T-cell (primary cell): ENCODE measurements around the gene SLFN11. TPM values are rescaled to one million over a fixed set of nuclear protein-coding genes. Genes with fewer than 3 reads are reported as not detected.

ENCODE experiments used
- ATAC-seq, 4 experiments: fragments of 200-7000 bp in 3 of 4; fragments of 150-1000 bp in 1 of 4; cut with Tn5 transposase; replicated peaks in 1 of 4; 1 replicate in 3 of 4; 2 replicates in 1 of 4; pipeline ENCODE4 v1.10.0; 2021; ENCODE audit warnings: moderate library complexity in 3 of 4, mild to moderate bottlenecking in 2 of 4, moderate number of reproducible peaks in 1 of 4
- CTCF ChIA-PET, 2 donors: fragments of 300-600 bp; sonication (Branson Sonifier 250); formaldehyde crosslinking; loops; one replicate each; lab custom pipeline; 2022; ENCODE audit warnings: antibody characterized with exemption in 2 of 2; lab: Charles Lee
- POLR2A ChIA-PET, 2 donors: fragments of 300-600 bp; sonication (Branson Sonifier 250); formaldehyde crosslinking; loops; one replicate each; lab custom pipeline; 2022; ENCODE audit warnings: antibody characterized with exemption in 2 of 2; lab: Charles Lee
- DNase-seq, 35 experiments: peaks; one replicate each; pipeline versions ENCODE4 v3.0.0 to v3.0.0-alpha.2; 2013 to 2023
- H3K27ac ChIP-seq: one replicate; pipeline ENCODE4 v1.5.1; 2013; ENCODE audit warnings: low read length
- H3K27me3 ChIP-seq, 2 experiments: replicated peaks in 1 of 2; 1 replicate in 1 of 2; 2 replicates in 1 of 2; pipeline versions ENCODE4 v1.6.1 to v1.7.0; 2013; ENCODE audit warnings: low read length in 1 of 2, mixed read lengths in 1 of 2; ENCODE audit not compliant: control insufficient read depth in 2 of 2, insufficient read depth in 2 of 2; ENCODE audit errors: extremely low read depth in 1 of 2
- H3K36me3 ChIP-seq, 2 donors: 1 replicate in 1 of 2; 2 replicates in 1 of 2; pipeline versions ENCODE4 v1.6.1 to v1.7.0; 2013; ENCODE audit warnings: low read length in 1 of 2; ENCODE audit not compliant: control insufficient read depth in 2 of 2, insufficient read depth in 1 of 2; ENCODE audit errors: extremely low read depth in 1 of 2
- H3K4me1 ChIP-seq, 2 experiments: 1 replicate in 1 of 2; 2 replicates in 1 of 2; pipeline versions ENCODE4 v1.6.1 to v1.7.0; 2013; ENCODE audit warnings: low read length in 2 of 2, mixed read lengths in 1 of 2; ENCODE audit not compliant: insufficient read depth in 2 of 2, control insufficient read depth in 1 of 2; ENCODE audit errors: extremely low read depth in 1 of 2
- H3K4me3 ChIP-seq, 2 donors: 1 replicate in 1 of 2; 2 replicates in 1 of 2; pipeline versions ENCODE4 v1.5.1 to v1.7.0; 2013; ENCODE audit warnings: mild to moderate bottlenecking in 2 of 2, low read length in 1 of 2, moderate library complexity in 1 of 2; ENCODE audit not compliant: control insufficient read depth in 1 of 2; ENCODE audit errors: extremely low read depth in 1 of 2
- H3K9me3 ChIP-seq: 2 replicates; pipeline ENCODE4 v1.7.0; 2013
- H3K27ac Mint-ChIP-seq, 2 donors: one replicate each; pipeline ENCODE4 v1.8.0; 2020 to 2021; ENCODE audit warnings: mild to moderate bottlenecking in 2 of 2, mixed read lengths in 2 of 2
- H3K27me3 Mint-ChIP-seq, 2 donors: one replicate each; pipeline ENCODE4 v1.8.0; 2021 to 2022; ENCODE audit warnings: mixed read lengths in 2 of 2
- H3K36me3 Mint-ChIP-seq: one replicate; pipeline ENCODE4 v1.8.0; 2021; ENCODE audit warnings: mixed read lengths
- H3K4me1 Mint-ChIP-seq, 3 donors: one replicate each; pipeline ENCODE4 v1.8.0; 2020 to 2022; ENCODE audit warnings: mixed read lengths in 3 of 3, mild to moderate bottlenecking in 1 of 3
- H3K4me3 Mint-ChIP-seq, 3 donors: one replicate each; pipeline ENCODE4 v1.8.0; 2020 to 2022; ENCODE audit warnings: mild to moderate bottlenecking in 3 of 3, mixed read lengths in 3 of 3, moderate library complexity in 3 of 3
- H3K9me3 Mint-ChIP-seq, 3 donors: one replicate each; pipeline ENCODE4 v1.8.0; 2020 to 2022; ENCODE audit warnings: mixed read lengths in 3 of 3
- WGBS: methylation state at CpG from one replicate; pipeline ENCODE4 v1.1.5; 2013; ENCODE audit warnings: missing lambda C conversion rate; ENCODE audit not compliant: insufficient coverage; 5-methylcytosine and 5-hydroxymethylcytosine counted together
- total RNA-seq, 35 experiments: library from RNA in 6 of 35; stranded (reverse) in 6 of 35; fragments of 120-200 nt in 1 of 35; gene quantifications; one replicate each; pipeline versions ENCODE4 v1.2.1 to v1.2.4 and lab custom pipeline; 2013 to 2026

Gene SLFN11
- total RNA-seq, 5 donors from 2014 or later (not counting 1 experiment from before 2014, with no cell fraction given), result 22.2 to 43.2 (median 31.0) TPM

DNA sequence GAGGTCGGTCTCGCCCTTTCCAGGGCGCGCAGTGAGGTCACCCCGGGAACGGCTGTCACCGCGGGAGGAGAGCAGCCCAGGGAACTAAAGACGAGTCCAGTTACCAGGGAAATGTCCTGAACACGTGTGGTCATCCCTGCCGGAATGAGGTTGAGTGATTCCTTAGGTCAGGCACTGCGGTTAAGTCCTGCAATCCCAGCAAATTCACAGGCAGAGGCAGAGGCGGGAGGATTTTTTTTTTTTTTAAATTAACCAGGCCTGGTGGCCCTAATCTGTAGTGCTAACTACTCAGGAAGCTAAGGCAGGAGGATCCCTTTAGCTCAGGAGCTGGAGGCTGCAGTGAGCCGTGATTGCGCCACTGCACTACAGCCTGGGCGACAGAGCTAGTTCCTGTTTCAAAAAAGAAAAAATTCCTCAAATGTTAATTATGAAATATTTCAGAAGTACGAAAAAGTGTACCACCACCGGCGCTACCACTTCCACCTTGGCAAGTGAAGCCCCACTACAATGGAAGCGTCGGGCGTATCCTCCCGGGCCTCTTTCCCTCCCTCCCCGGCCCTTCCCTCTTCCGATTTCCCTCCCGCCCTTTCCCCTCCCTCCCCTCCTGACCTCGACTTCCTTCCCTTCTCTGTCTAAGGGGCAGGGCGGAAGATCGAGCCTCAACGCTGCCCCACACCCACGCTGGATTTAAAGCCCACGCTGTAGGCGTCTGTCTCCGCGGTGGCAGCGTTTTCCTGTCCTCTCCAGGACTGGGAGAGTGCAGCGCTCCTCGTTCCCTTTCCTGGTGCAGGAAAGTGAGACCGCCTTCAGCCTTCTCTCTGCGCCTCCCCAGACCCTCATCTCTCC is 27.3 kb downstream of the SLFN11 start:
- Mint-ChIP-seq H3K27me3 (no peaks in the 10 kb centered on the region), H3K36me3 (no peaks in the 10 kb centered on the region), H3K4me3 (peak overlapping the region; percentile 85 to 94 (median 89)), H3K27ac (peak overlapping the region; percentile 75 to 87), H3K4me1 (peaks cover 36 to 57% (median 51%) of the 10 kb centered on the region in 3 donors), H3K9me3 (peaks cover 0 to 19% (median 0%) of the 10 kb centered on the region in 3 donors)
- Histone ChIP-seq H3K9me3 (no peaks in the 10 kb centered on the region), H3K27me3 (no peaks in the 10 kb centered on the region), H3K27ac (peak overlapping the region; percentile 52), H3K36me3 (no peaks in the 10 kb centered on the region), H3K4me3 (peak overlapping the region; percentile 54 to 87), H3K4me1 (peaks cover 7 to 26% of the 10 kb centered on the region in 2 experiments)
- ChIA-PET CTCF (interaction anchor here (0.7 to 1.9 kb wide), 3 partner anchors 12 to 186 kb away, joined by 4 to 7 read pairs (median 5); no protein-coding TSS in a partner anchor), POLR2A (interaction anchor here in 1 of 2 donors (0.6 to 1.0 kb wide), 4 partner anchors 40 to 232 kb away, joined by 3 to 4 read pairs (median 4); partner anchors contain the start of gene PEX12)
- DNase-seq, result peak in 18 of 35 experiments; percentile 3 to 51 (median 16)
- ATAC-seq, result peak; percentile 48 to 76 (median 72)
- 3% methylated on average over 30 of the region's 40 CpGs for WGBS

GRCh38 chr17:35345445-35345925 is 27.9 kb downstream of the SLFN11 start:
- ATAC-seq (peak in 1 of 4 experiments; percentile 55), DNase-seq (no peak)
- H3K36me3 ChIP-seq, result no peaks in the 10 kb centered on the region
- H3K9me3 ChIP-seq, result no peaks in the 10 kb centered on the region
- peak overlapping the region; percentile 52 for H3K27ac ChIP-seq
- H3K27me3 ChIP-seq, result no peaks in the 10 kb centered on the region
- H3K27ac Mint-ChIP-seq, result peak overlapping the region; percentile 75 to 87
- H3K4me1 ChIP-seq, result peaks cover 7 to 26% of the 10 kb centered on the region in 2 experiments
- peak overlapping the region; percentile 85 to 94 (median 89) for H3K4me3 Mint-ChIP-seq
- no peaks in the 10 kb centered on the region for H3K27me3 Mint-ChIP-seq
- peak overlapping the region; percentile 54 to 87 for H3K4me3 ChIP-seq
- peaks cover 36 to 61% (median 55%) of the 10 kb centered on the region in 3 donors for H3K4me1 Mint-ChIP-seq
- WGBS, result 42% methylated on average over 16 of the region's 25 CpGs
- ChIA-PET CTCF (interaction anchor here in 1 of 2 donors (1.1 to 1.9 kb wide), 2 partner anchors 13 to 32 kb away, joined by 5 to 7 read pairs; no protein-coding TSS in a partner anchor), POLR2A (interaction anchor here in 1 of 2 donors (0.5 to 1.0 kb wide), 4 partner anchors 52 to 233 kb away, joined by 3 to 4 read pairs (median 3); partner anchors contain the start of gene PEX12)
- no peaks in the 10 kb centered on the region for H3K36me3 Mint-ChIP-seq
- H3K9me3 Mint-ChIP-seq, result peaks cover 0 to 21% (median 0%) of the 10 kb centered on the region in 3 donors

DNA sequence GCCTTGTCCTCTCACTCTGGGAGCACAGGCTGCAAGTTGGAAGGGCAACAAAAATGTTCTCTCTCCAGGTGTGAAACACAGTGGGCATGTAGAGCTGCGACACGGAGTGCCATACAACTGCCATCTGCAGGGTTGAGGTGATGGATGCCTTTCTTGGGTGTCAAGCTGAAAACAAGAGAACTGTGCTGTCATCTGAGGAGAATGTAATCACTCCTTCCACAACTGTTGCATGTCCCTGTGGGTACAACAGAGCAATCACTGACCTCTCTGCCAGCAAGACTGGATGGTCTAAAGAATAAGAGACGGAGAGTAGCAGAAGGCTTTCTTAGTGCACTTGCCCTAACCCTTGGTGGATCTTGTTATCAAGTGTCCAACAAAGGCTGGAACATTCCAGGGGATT is 29.2 kb downstream of the SLFN11 start:
- H3K36me3 ChIP-seq, result no peaks in the 10 kb centered on the region
- Mint-ChIP-seq H3K4me3 (peak overlapping the region in 1 of 3 donors; percentile 94), H3K27me3 (no peaks in the 10 kb centered on the region), H3K36me3 (no peaks in the 10 kb centered on the region), H3K9me3 (peaks cover 0 to 27% (median 0%) of the 10 kb centered on the region in 3 donors), H3K27ac (peak overlapping the region in 1 of 2 donors; percentile 27), H3K4me1 (peaks cover 36 to 62% (median 56%) of the 10 kb centered on the region in 3 donors)
- no peak overlapping the region for H3K27ac ChIP-seq
- no peak overlapping the region for H3K4me3 ChIP-seq
- ChIA-PET CTCF (no interaction called here), POLR2A (no interaction called here)
- no peak for ATAC-seq
- H3K4me1 ChIP-seq, result peaks cover 7 to 26% of the 10 kb centered on the region in 2 experiments
- no peaks in the 10 kb centered on the region for H3K27me3 ChIP-seq
- no peak for DNase-seq
- no CpG with 5 or more reads among the region's 3 CpGs for WGBS
- H3K9me3 ChIP-seq, result no peaks in the 10 kb centered on the region

GRCh38 chr17:35342276-35342675 is 31.1 kb downstream of the SLFN11 start:
- Histone ChIP-seq H3K36me3 (no peaks in the 10 kb centered on the region), H3K9me3 (no peaks in the 10 kb centered on the region), H3K4me3 (no peak overlapping the region), H3K27me3 (no peaks in the 10 kb centered on the region), H3K27ac (no peak overlapping the region), H3K4me1 (peaks cover 7 to 26% of the 10 kb centered on the region in 2 experiments)
- Mint-ChIP-seq H3K4me3 (peak overlapping the region in 2 of 3 donors; percentile 51 to 58), H3K4me1 (peaks cover 31 to 54% (median 51%) of the 10 kb centered on the region in 3 donors), H3K27me3 (no peaks in the 10 kb centered on the region), H3K27ac (peak overlapping the region; percentile 35 to 90), H3K36me3 (no peaks in the 10 kb centered on the region), H3K9me3 (peaks cover 0 to 27% (median 0%) of the 10 kb centered on the region in 3 donors)
- CTCF ChIA-PET, result no interaction called here
- no peak for ATAC-seq
- POLR2A ChIA-PET, result interaction anchor here in 1 of 2 donors (0.6 kb wide), 1 partner anchor 33 kb away, joined by 3 read pairs; no protein-coding TSS in a partner anchor
- DNase-seq, result no peak

DNA sequence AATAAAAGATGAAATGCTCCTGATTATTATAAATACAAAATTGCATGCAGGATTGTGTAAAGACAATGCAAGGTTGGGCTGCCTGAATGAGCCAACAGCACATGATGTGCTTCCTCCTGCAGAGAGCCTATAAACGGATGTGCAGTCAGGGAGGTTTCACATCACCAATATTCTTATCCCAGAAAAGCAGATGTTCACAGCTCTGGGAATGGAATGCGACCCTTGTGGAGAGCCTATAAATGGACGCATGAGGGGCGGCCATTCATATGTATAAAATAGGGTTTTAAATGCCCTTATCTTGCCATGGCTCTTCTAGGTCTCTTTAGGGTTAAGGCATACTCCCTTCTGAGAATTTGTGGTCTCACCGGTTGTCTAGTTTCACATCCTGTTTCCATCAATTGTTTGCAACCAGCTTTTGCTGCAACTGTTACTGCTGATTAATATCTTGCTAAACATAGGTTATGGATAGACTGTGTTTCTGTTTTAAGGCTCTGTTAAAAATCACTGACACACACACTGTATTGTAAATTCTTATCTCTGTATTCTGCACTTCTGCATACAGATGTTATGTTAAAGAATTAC is 31.9 kb downstream of the SLFN11 start:
- peak overlapping the region; percentile 35 to 90 for H3K27ac Mint-ChIP-seq
- H3K9me3 ChIP-seq, result no peaks in the 10 kb centered on the region
- CTCF ChIA-PET, result no interaction called here
- 0% methylated on average over 1 of the region's 5 CpGs for WGBS
- H3K27me3 Mint-ChIP-seq, result no peaks in the 10 kb centered on the region
- POLR2A ChIA-PET, result interaction anchor here (0.6 to 0.7 kb wide), 3 partner anchors 34 to 205 kb away, joined by 3 to 6 read pairs (median 3); no protein-coding TSS in a partner anchor
- no peak overlapping the region for H3K27ac ChIP-seq
- peak in 1 of 4 experiments; percentile 39 for ATAC-seq
- DNase-seq, result peak in 8 of 35 experiments; percentile 2 to 47 (median 16)
- H3K4me3 Mint-ChIP-seq, result peak overlapping the region; percentile 14 to 58 (median 51)
- peaks cover 25 to 48% (median 45%) of the 10 kb centered on the region in 3 donors for H3K4me1 Mint-ChIP-seq
- peaks cover 7 to 19% of the 10 kb centered on the region in 2 experiments for H3K4me1 ChIP-seq
- no peaks in the 10 kb centered on the region for H3K36me3 ChIP-seq
- no peak overlapping the region for H3K4me3 ChIP-seq
- no peaks in the 10 kb centered on the region for H3K36me3 Mint-ChIP-seq
- peaks cover 0 to 27% (median 0%) of the 10 kb centered on the region in 3 donors for H3K9me3 Mint-ChIP-seq
- H3K27me3 ChIP-seq, result no peaks in the 10 kb centered on the region

DNA sequence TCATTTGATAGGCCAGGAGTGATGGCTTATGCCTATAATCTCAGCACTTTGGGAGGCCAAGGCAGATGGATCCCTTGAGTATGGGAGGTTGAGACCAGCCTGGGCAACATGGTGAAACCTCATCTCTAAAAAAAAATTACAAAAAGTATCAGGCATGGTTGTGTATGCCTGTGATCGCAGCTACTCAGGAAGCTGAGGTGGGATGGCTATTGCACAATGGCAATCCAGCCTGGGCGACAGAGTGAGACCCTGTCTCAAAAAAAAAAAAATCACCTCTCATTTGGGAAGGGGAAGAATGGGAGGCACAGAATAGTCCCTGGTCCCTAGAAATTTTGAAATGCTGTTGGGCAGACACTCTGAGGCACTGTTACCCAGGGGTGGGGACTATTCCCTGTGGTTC is 35.2 kb downstream of the SLFN11 start:
- POLR2A ChIA-PET, result no interaction called here
- no peak for ATAC-seq

More for the DNA sequence above, 35.2 kb downstream of the SLFN11 start:
- Mint-ChIP-seq H3K9me3 (peaks cover 0 to 23% (median 0%) of the 10 kb centered on the region in 3 donors), H3K36me3 (peaks cover 10% of the 10 kb centered on the region), H3K27ac (no peak overlapping the region), H3K4me1 (peaks cover 14 to 27% (median 26%) of the 10 kb centered on the region in 3 donors), H3K27me3 (no peaks in the 10 kb centered on the region), H3K4me3 (no peak overlapping the region)
- H3K4me3 ChIP-seq, result no peak overlapping the region
- no peaks in the 10 kb centered on the region for H3K9me3 ChIP-seq
- H3K27ac ChIP-seq, result no peak overlapping the region
- no peak for DNase-seq
- peaks cover 0 to 4% of the 10 kb centered on the region in 2 experiments for H3K4me1 ChIP-seq
- CTCF ChIA-PET, result no interaction called here
- peaks cover 0 to 5% of the 10 kb centered on the region in 2 donors for H3K36me3 ChIP-seq
- H3K27me3 ChIP-seq, result no peaks in the 10 kb centered on the region
- WGBS, result no CpG with 5 or more reads among the region's 2 CpGs
